Stimulated activated CD8-positive, alpha-beta memory T cell treated with anti-CD3 and anti-CD28 coated beads, Interleukin-7, amount 100 ng/mL, for 48 hours (primary cell): ENCODE results near the gene CD83.
"Not testable (repeated sequence)": the region's sequence is repeated elsewhere in the genome, so short reads cannot be mapped to it uniquely, and the experiment has no call there.

Experiments used
- DNase-seq, 2 donors: peaks; one replicate each; pipeline ENCODE4 v3.0.0-alpha.2; 2020; ENCODE audit warnings: low read depth in 1 of 2; ENCODE audit errors: extremely low read depth in 1 of 2

Gene CD83

GRCh38 chr6:14146506-14147096 is 29.0 kb downstream of the CD83 start:
- DNase-seq: no peak

- DNase-seq: no peak
Observed at GRCh38 chr6:14147891-14148290, 30.3 kb downstream of the CD83 start.

- DNase-seq: no peak
Observed at GRCh38 chr6:14148471-14148870, 30.9 kb downstream of the CD83 start.

GRCh38 chr6:14149053-14149738 is 31.6 kb downstream of the CD83 start:
- DNase-seq: no peak

GRCh38 chr6:14149739-14150130 is 32.2 kb downstream of the CD83 start:
- no peak for DNase-seq

- DNase-seq: not testable (repeated sequence)
Observed at GRCh38 chr6:14151300-14151699, 33.7 kb downstream of the CD83 start.

GRCh38 chr6:14151773-14152172 is 34.2 kb downstream of the CD83 start:
- DNase-seq: no peak

- no peak for DNase-seq
Observed at GRCh38 chr6:14153228-14153627, 35.7 kb downstream of the CD83 start.

GRCh38 chr6:14159090-14159489 is 41.5 kb downstream of the CD83 start:
- no peak for DNase-seq

- DNase-seq: no peak
Observed at GRCh38 chr6:14162826-14163225, 45.3 kb downstream of the CD83 start.

GRCh38 chr6:14165091-14165490 is 47.5 kb downstream of the CD83 start:
- DNase-seq: no peak

- DNase-seq: no peak
Observed at GRCh38 chr6:14166839-14167238, 49.3 kb downstream of the CD83 start.

- DNase-seq: no peak
Observed at GRCh38 chr6:14170128-14170527, 52.6 kb downstream of the CD83 start.

- DNase-seq: no peak
Observed at GRCh38 chr6:14172562-14172961, 55.0 kb downstream of the CD83 start.

- no peak for DNase-seq
Observed at GRCh38 chr6:14174226-14174625, 56.7 kb downstream of the CD83 start.

- DNase-seq: no peak
Observed at GRCh38 chr6:14174996-14175395, 57.4 kb downstream of the CD83 start.

- DNase-seq: no peak
Observed at GRCh38 chr6:14176429-14176828, 58.9 kb downstream of the CD83 start.

- no peak for DNase-seq
Observed at GRCh38 chr6:14177413-14178082, 60.0 kb downstream of the CD83 start.

- DNase-seq: no peak
Observed at GRCh38 chr6:14178083-14178445, 60.5 kb downstream of the CD83 start.

- DNase-seq: no peak
Observed at GRCh38 chr6:14180609-14181008, 63.0 kb downstream of the CD83 start.

- no peak for DNase-seq
Observed at GRCh38 chr6:14182916-14183315, 65.3 kb downstream of the CD83 start.
